ENCODE measurements around the gene PDE4D.
"Not testable (repeated sequence)": the region's sequence is repeated elsewhere in the genome, so short reads cannot be mapped to it uniquely, and the experiment has no call there.

The PDE4D gene

GRCh38 chr5:58972301-58972700 is 921.2 kb downstream of the PDE4D start:
- Histone ChIP-seq H3K36me3 (ENCODE audit: insufficient read depth, low read length) (no peaks in the 10 kb centered on the region; the same call in 1 of the 2 replicates), H3K4me1 (ENCODE audit: insufficient read depth, low read length) (no peaks in the 10 kb centered on the region; the same call in 1 of the 2 replicates), H3K9me3 (ENCODE audit: control insufficient read depth, insufficient read depth, low read length) (no peaks in the 10 kb centered on the region), H3K9ac (ENCODE audit: low read depth, low read length) (no peak overlapping the region)

GRCh38 chr5:58970766-58971165 is 922.8 kb downstream of the PDE4D start:
- Histone ChIP-seq H3K36me3 (ENCODE audit: insufficient read depth, low read length) (no peaks in the 10 kb centered on the region), H3K4me1 (ENCODE audit: insufficient read depth, low read length) (no peaks in the 10 kb centered on the region; the same call in 1 of the 2 replicates), H3K9ac (ENCODE audit: low read depth, low read length) (no peak overlapping the region), H3K9me3 (ENCODE audit: control insufficient read depth, insufficient read depth, low read length) (no peaks in the 10 kb centered on the region)

- H3K4me1 ChIP-seq (ENCODE audit: insufficient read depth, low read length): no peaks in the 10 kb centered on the region; the same call in 1 of the 2 replicates
These were observed 923.7 kb downstream of the PDE4D start for GRCh38 chr5:58969795-58970194.

GRCh38 chr5:58969253-58969652 is 924.3 kb downstream of the PDE4D start:
- Histone ChIP-seq H3K9me3 (ENCODE audit: control insufficient read depth, insufficient read depth, low read length) (no peaks in the 10 kb centered on the region), H3K9ac (ENCODE audit: low read depth, low read length) (no peak overlapping the region), H3K36me3 (ENCODE audit: insufficient read depth, low read length) (no peaks in the 10 kb centered on the region), H3K4me1 (ENCODE audit: insufficient read depth, low read length) (no peaks in the 10 kb centered on the region; the same call in 1 of the 2 replicates)

More at GRCh38 chr5:58969795-58970194, 923.7 kb downstream of the PDE4D start:
- Histone ChIP-seq H3K9ac (ENCODE audit: low read depth, low read length) (no peak overlapping the region), H3K36me3 (ENCODE audit: insufficient read depth, low read length) (no peaks in the 10 kb centered on the region), H3K9me3 (ENCODE audit: control insufficient read depth, insufficient read depth, low read length) (no peaks in the 10 kb centered on the region)

GRCh38 chr5:58968350-58968749 is 925.2 kb downstream of the PDE4D start:
- H3K4me1 ChIP-seq (ENCODE audit: insufficient read depth, low read length): no peaks in the 10 kb centered on the region; the same call in 1 of the 2 replicates
- no peaks in the 10 kb centered on the region for H3K9me3 ChIP-seq (ENCODE audit: control insufficient read depth, insufficient read depth, low read length)
- no peak overlapping the region for H3K9ac ChIP-seq (ENCODE audit: low read depth, low read length)
- H3K36me3 ChIP-seq (ENCODE audit: insufficient read depth, low read length): no peaks in the 10 kb centered on the region; the same call in 1 of the 2 replicates

GRCh38 chr5:58967597-58968281 is 925.8 kb downstream of the PDE4D start:
- H3K4me1 ChIP-seq (ENCODE audit: insufficient read depth, low read length): no peaks in the 10 kb centered on the region; the same call in 1 of the 2 replicates
- no peaks in the 10 kb centered on the region for H3K9me3 ChIP-seq (ENCODE audit: control insufficient read depth, insufficient read depth, low read length)
- no peaks in the 10 kb centered on the region; the same call in 1 of the 2 replicates for H3K36me3 ChIP-seq (ENCODE audit: insufficient read depth, low read length)
- no peak overlapping the region for H3K9ac ChIP-seq (ENCODE audit: low read depth, low read length)

GRCh38 chr5:58965677-58966414 is 927.7 kb downstream of the PDE4D start:
- Histone ChIP-seq H3K9me3 (ENCODE audit: control insufficient read depth, insufficient read depth, low read length) (no peaks in the 10 kb centered on the region), H3K36me3 (ENCODE audit: insufficient read depth, low read length) (no peaks in the 10 kb centered on the region; the same call in 1 of the 2 replicates), H3K4me1 (ENCODE audit: insufficient read depth, low read length) (no peaks in the 10 kb centered on the region; the same call in 1 of the 2 replicates), H3K9ac (ENCODE audit: low read depth, low read length) (no peak overlapping the region)

GRCh38 chr5:58963821-58964220 is 929.7 kb downstream of the PDE4D start:
- Histone ChIP-seq H3K9ac (ENCODE audit: low read depth, low read length) (no peak overlapping the region), H3K9me3 (ENCODE audit: control insufficient read depth, insufficient read depth, low read length) (no peaks in the 10 kb centered on the region), H3K36me3 (ENCODE audit: insufficient read depth, low read length) (no peaks in the 10 kb centered on the region; the same call in 1 of the 2 replicates), H3K4me1 (ENCODE audit: insufficient read depth, low read length) (no peaks in the 10 kb centered on the region; the same call in 1 of the 2 replicates)

- Histone ChIP-seq H3K9me3 (ENCODE audit: control insufficient read depth, insufficient read depth, low read length) (no peaks in the 10 kb centered on the region), H3K36me3 (ENCODE audit: insufficient read depth, low read length) (no peaks in the 10 kb centered on the region; the same call in 1 of the 2 replicates), H3K9ac (ENCODE audit: low read depth, low read length) (no peak overlapping the region), H3K4me1 (ENCODE audit: insufficient read depth, low read length) (no peaks in the 10 kb centered on the region; the same call in 1 of the 2 replicates)
These were observed 930.2 kb downstream of the PDE4D start for GRCh38 chr5:58963361-58963760.

GRCh38 chr5:58961631-58962280 is 931.8 kb downstream of the PDE4D start:
- no peaks in the 10 kb centered on the region; the same call in 1 of the 2 replicates for H3K36me3 ChIP-seq (ENCODE audit: insufficient read depth, low read length)
- H3K9me3 ChIP-seq (ENCODE audit: control insufficient read depth, insufficient read depth, low read length): no peaks in the 10 kb centered on the region
- H3K9ac ChIP-seq (ENCODE audit: low read depth, low read length): no peak overlapping the region
- no peaks in the 10 kb centered on the region; the same call in 1 of the 2 replicates for H3K4me1 ChIP-seq (ENCODE audit: insufficient read depth, low read length)

- no peaks in the 10 kb centered on the region; the same call in 1 of the 2 replicates for H3K4me1 ChIP-seq (ENCODE audit: insufficient read depth, low read length)
- H3K9me3 ChIP-seq (ENCODE audit: control insufficient read depth, insufficient read depth, low read length): no peaks in the 10 kb centered on the region
- H3K9ac ChIP-seq (ENCODE audit: low read depth, low read length): no peak overlapping the region
- no peaks in the 10 kb centered on the region; the same call in 1 of the 2 replicates for H3K36me3 ChIP-seq (ENCODE audit: insufficient read depth, low read length)
These were observed 934.8 kb downstream of the PDE4D start for GRCh38 chr5:58958701-58959100.

- H3K9me3 ChIP-seq (ENCODE audit: control insufficient read depth, insufficient read depth, low read length); H3K36me3 ChIP-seq (ENCODE audit: insufficient read depth, low read length); H3K4me1 ChIP-seq (ENCODE audit: insufficient read depth, low read length); H3K9ac ChIP-seq (ENCODE audit: low read depth, low read length): not testable (repeated sequence)
These were observed 940.3 kb downstream of the PDE4D start for GRCh38 chr5:58953218-58953617.

GRCh38 chr5:58950224-58950623 is 943.3 kb downstream of the PDE4D start:
- H3K36me3 ChIP-seq (ENCODE audit: insufficient read depth, low read length): no peaks in the 10 kb centered on the region
- H3K9ac ChIP-seq (ENCODE audit: low read depth, low read length): no peak overlapping the region
- no peaks in the 10 kb centered on the region for H3K9me3 ChIP-seq (ENCODE audit: control insufficient read depth, insufficient read depth, low read length)
- H3K4me1 ChIP-seq (ENCODE audit: insufficient read depth, low read length): no peaks in the 10 kb centered on the region

GRCh38 chr5:58946230-58946629 is 947.3 kb downstream of the PDE4D start:
- Histone ChIP-seq H3K9ac (ENCODE audit: low read depth, low read length) (no peak overlapping the region), H3K36me3 (ENCODE audit: insufficient read depth, low read length) (no peaks in the 10 kb centered on the region), H3K4me1 (ENCODE audit: insufficient read depth, low read length) (no peaks in the 10 kb centered on the region), H3K9me3 (ENCODE audit: control insufficient read depth, insufficient read depth, low read length) (peaks cover 7% of the 10 kb centered on the region; the same call in 1 of the 2 replicates)

Data from ES-I3 (cell line).